COR-L47 (cell line): Measurements from ENCODE around the gene GPC6.
"Not testable (repeated sequence)": the region's sequence is repeated elsewhere in the genome, so short reads cannot be mapped to it uniquely, and the experiment has no call there.

Source experiments
- DNase-seq: peaks from one replicate; lab custom pipeline; 2025; lab: John Stamatoyannopoulos, UW

The GPC6 gene

DNA sequence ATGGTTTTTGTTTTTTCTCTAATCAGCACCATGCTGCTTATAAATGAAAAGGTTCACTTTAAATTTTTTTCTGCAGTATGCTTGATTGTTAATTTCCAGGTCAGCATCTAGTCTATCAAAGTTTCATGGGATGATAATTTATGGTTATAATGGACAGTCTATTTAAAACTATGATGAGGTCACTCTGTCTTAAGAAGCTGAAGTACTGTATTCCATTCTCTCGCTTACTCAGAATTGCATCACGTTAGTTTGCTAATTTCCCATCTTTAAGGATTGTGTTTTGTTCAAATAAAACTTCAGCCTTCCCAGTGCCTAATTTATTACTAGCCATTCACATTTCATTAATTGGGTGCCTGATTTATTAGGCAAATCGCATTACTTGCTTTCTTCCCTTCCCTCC lies 94.3 kb downstream of the GPC6 start:
- DNase-seq: no peak

DNA sequence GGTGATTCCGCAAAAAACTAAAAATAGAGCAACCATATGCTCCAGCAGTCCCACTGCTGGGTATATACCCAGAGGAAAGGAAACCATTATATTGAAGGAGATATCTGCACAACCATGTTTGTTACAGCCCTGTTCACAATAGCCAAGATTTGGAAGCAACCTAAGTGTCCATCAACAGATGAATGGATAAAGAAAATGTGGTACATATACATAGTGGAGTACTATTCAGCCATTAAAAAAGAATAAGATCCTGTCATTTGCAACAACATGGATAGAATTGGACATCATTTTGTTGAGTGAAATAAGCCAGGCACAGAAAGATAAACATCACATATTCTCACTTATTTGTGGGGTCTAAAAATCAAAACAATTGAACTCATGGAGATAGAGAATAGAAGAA lies 97.3 kb downstream of the GPC6 start:
- DNase-seq: not testable (repeated sequence)

DNA sequence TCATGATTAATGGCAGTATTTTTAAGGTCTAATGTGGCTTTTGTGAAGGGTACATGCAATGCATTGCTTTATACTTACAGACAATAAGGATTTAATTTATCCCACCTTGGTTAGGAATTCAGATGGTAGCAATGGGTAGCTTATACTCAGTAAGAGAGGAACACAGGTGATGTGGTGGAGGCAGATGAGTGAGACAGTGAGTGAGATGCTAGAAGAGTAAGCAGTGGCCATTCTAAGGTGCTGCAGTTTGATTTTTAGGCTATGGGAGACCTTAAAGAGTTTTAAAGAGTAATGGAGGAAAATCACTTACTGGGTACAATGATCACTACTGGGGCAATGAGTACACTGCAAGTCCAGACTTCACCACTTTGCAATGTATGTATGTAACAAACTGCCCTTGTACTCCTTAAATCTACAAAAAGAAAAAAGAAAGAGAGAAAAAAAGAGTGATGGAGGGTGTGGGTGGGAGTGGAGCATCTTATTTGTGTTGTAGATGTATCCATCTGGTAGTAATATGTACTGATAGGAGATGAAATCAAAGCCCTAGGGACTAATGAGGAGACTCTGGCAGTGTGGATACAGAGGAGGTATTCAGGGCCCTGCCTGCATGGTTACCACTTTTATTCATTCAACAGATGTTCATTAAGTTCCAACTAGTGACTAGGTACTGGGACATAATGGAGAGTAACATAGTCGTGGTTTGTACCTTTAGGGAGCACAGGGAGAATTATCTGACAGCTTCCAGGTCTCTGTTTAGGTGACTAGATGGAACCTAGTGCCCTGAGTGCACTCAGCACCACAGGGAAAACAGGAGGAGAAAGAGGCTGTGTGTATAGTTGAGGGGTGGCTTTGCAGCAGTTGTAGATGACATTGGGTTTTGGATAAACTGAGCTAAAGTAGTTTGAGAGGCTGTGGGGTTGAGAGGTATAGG lies 99.0 kb downstream of the GPC6 start:
- no peak for DNase-seq

DNA sequence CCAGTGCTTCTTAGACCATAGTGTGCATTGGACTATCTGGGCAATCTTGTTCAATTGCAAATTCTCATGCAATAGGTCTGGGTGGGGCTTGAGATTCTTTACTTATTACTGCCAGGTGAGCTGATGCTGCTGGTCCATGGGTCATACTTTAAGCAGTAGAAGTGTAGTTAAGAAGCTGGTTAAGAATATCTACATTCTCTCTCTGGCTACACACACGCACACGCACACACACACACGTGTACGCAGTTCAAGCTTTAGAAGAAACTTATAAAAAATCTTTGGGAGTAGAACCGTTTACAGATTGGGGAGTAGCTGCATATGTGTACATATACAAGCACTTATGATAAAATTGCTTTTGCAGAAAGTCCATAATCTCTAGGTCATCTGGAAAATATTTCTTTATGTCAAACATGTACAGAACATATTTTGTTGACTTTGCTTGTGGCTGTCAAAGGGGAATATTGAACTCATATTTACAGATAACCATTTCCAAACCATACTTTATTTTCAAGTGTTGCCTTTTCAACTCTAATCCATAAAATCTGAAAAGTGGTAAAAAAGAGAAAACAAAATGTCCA lies 99.7 kb downstream of the GPC6 start:
- DNase-seq: no peak

DNA sequence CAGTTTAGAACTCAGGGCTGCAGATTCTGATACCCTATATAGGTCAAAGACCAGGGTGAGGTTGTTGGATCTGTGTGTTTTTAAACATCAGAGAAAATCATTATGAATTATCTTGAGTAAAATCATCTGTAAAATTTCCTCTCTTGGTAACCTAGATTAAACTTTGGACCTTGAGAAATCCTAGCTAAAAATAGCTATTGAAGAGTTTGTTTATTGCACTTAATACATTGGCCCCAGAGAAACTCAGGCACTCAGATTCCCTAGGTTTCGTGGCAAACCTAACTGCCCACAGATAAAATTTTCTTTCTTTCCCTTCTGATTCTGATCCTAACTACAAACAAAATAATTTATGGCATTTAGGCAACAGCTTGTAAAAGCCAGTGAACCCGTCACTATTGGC lies 102.3 kb downstream of the GPC6 start:
- DNase-seq: no peak

DNA sequence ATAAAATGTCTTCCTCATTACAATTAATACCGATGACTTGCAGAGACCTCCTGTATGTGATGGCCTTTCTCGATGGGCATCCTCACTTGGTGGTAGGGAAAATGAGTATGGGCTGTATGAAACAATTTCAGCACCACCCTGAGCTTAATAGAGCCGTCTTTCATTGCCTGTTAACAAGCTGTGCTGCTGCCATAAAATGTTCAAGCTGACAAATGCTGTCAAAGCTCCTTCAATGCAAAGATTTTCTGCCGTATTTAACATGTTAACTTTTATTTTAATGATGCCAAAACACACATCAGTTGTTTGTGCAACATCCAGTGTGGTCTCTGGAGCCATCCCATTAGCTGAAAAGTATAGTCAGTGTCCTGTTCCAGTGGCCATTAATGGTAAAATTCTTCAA lies 110.1 kb downstream of the GPC6 start:
- DNase-seq: no peak

DNA sequence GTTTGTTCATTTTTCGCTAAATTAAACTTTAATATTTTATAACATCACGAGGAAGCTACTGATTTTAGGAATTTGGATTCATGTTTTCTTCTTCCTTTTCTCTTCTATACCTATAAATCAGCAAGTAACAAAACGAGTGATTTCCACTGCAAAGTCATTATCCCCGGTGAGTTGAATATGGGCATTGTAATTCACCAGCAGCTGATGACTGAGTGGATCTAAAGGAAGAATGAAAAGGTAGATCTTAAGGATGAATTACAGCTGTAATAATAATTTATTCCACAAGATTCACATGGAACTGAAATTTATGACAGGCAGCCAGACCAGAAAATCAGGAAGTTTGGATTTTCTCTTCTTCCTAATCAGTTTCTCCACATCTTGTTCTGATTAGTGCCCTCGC lies 111.4 kb downstream of the GPC6 start:
- no peak for DNase-seq

DNA sequence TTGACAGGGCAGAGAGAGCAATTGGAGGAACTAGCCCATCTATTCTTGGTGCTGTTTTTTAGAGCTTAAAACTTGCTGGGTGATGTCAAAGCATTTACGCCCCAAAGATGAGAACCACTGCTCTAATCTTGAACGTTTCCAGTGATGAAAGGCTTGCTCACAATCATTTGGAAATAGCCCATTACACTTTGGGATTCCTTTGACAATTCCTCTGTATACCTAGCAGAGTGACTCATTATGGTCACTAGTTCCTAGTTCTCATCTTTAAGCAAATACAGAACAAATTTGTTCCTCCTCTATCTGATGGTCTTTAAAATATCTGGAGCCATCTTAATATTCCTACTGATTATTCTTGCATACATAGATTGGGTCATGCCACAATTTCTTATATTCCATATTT lies 112.3 kb downstream of the GPC6 start:
- no peak for DNase-seq

DNA sequence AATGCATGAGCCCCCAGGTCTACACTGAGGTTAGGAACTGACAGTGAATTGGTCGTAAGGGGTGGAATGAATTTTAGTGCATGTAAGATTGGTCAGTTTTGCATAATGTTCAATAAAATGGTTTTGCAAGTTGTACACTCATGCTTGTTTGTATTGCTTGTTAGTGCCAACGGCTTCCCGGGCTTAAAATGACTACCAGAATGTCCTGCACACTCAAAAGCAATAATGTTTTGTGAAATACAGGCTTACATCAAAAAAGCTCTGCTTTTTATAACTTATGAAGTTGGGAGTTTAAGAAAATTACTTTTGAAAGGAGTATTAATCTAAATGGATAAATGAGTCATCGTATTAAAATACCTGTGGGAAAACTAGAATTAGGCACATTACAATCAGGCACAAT lies 112.9 kb downstream of the GPC6 start:
- DNase-seq: no peak

DNA sequence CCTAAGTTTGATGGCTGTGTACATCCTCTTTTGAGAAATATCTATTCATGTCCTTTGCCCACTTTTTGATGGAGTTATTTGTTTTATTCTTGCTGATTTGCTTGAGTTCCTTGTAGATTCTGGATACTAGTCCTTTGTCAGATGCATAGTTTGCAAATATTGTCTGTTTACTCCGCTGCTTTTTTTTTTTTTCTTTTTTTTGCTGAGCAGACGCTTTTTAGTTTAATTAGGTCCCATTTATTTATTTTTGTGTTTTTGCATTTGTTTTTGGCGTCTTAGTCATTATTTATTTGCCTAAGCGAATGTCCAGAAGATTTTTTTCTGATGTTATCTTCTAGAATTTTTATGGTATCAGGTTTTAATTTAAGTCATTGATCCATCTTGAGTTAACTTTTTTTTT lies 114.9 kb downstream of the GPC6 start:
- no peak for DNase-seq

DNA sequence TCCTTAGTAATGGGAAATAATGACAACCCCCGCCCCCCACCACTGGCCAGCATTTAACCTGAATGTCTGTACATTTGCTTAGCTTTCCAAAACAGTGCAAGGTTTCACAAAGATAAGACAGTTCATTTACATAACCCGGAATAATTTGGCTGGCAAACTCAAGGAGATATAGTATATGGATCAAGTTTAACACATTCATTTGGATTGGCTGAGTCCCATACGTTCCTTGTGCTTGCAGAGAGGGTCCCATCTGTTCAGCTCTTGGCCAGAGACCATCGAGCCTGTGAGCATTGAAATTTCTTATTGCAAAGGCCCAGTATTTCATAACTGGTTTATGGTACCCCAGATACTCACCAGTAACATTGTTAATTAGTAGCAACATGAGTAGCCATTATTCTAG lies 116.5 kb downstream of the GPC6 start:
- DNase-seq: no peak

DNA sequence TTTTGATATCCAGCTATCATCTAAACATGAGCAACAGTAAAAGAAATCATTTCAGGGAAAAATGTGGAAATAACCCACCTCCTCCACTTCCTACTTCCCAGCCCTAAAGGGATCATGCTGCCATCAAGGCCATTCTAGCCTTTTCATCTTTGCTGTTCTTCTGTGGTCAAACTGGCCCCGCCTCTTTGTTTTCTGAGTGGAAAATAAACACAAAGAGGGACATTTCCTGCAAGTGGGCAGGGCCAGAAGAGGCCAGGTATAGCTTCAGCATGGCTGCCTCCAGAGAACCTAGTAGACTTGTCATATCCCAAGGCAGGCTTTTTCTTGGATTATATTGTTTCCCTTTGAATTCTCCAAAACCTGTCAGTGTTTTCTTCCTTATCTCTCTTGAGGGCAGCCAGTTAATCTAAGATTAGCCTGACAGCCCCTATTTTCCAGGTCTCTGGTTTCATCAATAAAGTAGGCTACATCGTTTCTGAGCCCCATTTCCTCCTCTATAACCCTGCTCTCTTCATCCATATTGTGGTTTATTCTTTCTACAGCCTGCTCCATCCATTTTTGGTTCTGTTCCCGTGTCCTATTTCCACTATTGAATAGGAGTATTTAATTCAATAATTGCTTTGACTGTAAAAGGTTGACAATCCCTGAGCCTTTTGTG lies 117.6 kb downstream of the GPC6 start:
- no peak for DNase-seq

DNA sequence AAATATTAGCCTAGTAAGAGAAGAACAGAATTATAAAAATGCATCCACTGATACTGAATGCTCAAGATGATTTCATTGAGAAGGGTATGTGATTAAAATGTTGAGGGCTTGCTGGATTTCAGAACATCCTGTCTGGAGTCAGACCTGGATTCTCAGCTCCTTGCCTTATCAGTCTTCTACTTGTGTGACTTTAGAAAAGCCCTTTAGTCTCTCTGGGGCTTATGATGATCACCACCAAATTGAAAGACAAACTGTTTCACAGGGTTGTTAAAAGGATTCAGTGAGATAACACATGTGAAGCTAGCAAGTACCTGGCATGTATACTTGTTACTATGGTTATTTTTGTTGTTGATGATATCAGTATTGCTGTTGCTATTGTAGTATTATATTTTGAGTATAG lies 118.4 kb downstream of the GPC6 start:
- DNase-seq: no peak

DNA sequence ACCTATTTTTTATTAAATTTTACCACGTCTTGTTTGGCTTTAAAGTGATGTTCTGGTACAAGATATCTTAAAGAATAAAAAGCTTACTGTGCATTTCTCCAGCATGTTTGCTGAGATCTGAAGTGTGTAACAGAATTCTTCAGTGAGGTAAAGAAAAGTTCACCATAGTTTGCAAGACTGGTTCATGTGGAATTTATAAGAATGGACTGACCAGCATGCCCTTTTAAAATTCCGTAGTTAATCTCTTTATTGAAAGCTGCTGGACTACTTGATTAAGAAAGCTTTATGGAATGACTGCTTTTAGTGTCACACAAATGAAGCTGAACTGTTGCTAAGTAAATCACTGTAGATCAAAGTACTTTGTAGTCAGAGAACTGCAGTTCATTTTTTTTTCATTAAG lies 119.2 kb downstream of the GPC6 start:
- DNase-seq: no peak

DNA sequence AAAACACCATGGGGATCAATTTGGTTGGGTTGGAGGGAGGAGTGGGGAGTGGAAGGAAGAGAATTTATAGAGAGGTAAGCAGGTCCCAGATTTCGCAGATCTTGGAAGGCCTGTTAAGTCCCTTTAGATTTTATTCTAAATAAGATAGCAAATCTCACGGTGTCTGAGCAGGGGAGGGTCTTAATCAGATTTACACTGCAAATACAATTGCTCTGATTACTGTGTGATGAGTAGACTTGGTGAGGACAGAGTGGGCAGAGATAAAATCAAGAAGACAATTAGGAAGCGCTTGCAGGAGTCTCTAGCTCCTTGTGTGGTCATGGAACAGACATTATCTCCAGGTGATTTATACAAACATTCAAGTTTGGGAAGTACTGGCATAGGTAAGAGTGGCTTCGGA lies 126.0 kb downstream of the GPC6 start:
- no peak for DNase-seq

DNA sequence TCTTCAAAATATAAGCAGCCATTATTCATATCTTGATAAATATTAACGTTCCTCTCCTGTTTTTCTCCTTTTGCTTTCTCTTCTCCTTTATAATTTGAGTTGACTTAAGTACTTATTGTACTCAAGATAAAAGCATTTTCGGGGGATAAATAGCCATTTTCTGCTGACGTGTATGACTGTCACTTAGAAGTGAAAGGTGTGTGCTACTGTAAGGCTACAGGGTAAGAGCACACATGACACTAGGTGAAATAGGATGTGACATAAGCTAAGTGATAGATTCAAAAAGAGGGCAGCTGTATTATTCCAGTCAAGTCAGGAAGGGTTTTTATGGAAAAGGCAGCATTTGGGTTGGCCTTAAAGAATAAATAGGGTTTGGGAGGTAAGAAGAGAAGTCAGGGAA lies 128.5 kb downstream of the GPC6 start:
- no peak for DNase-seq

DNA sequence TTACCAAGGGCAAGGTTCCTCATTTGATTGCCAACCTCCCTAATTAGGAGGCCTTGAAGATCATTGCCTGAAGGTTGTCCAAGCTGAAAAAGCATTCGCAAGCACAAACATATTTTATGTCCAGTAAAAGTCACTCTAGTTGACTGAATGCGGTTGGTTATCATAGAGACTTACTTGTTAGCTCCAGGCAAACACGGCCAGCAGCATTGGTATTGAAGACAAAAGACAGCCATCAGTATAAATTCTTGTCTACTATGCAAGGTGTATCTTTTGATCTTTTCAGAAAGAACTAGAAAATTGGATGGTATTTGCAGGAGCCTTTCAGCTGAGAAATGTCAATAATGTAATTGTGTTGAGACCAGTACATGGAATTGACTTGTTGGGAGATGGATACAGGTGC lies 129.9 kb downstream of the GPC6 start:
- peak; percentile 14 for DNase-seq

DNA sequence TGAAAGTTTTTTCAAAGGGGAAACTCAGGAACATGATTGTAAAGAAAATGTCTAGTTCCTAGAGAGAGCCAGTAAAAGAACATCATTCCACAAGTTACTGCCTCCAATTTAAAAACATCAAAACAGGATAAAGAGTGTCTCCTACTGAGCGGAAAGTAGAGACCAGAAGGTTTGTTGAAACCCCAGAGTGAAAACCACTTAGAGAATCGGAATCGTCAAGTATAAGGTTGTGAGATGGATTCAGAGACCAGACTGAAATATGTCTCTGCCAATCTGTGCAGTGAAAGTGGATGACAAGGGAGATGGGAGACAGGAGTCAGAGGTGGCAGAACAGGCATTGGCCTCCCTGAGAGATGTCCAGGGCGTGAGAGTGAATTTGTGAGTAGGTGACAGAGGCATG lies 133.4 kb downstream of the GPC6 start:
- DNase-seq: no peak

DNA sequence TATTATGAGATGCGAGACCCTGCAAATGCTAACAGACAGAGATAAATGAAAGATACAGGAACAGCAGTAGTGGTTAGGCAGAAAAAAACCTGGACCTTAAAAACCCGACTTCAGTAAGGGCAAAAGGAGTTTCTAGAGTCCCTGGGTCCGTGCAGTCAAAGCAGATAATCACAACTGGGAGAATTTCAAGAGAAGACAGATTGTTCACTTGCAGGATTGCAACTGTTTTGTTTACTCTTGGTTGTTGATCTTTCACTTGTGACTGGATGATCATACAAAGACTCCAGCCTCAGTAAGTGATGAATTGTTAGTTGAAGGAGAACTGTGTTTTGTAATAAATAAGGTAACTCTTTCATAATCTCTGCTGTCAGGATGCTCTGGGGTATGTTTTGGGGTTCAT lies 135.1 kb downstream of the GPC6 start:
- DNase-seq: no peak

DNA sequence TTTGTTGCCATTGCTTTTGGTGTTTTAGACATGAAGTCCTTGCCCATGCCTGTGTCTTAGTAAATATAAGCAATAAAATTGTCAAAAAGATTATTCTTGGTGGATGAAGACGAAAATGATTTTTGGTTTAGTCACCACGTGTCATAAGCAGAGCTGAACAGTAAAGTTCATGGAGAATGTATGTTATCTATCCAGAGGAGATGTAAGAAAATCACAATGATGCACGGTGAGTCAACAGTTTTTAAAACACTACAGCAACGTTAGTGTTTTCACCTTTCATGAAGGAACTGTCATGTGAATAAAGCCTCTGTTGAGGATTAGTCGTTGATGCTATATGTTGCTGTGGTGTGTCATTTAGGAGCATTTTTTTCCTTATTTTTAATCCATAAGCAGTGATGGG lies 137.6 kb downstream of the GPC6 start:
- no peak for DNase-seq

DNA sequence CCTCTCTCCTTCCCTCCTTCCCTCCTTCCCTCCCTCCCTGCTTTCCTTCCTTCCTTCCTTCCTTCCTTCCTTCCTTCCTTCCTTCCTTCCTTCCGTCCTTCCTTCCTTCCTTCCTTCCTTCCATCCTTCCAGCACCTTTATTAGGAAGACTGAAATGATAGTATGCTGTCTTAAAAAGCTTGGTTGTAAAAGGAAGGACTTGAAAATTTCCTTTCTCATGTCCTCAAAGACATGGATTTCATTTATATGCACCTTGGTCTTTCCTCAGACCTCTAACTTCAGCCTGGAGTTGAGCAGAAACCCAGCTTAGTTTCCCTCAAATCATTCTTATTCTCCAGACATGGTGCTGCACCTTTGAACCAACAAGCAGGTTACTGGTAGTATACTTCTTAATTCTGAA lies 141.7 kb downstream of the GPC6 start:
- no peak for DNase-seq

DNA sequence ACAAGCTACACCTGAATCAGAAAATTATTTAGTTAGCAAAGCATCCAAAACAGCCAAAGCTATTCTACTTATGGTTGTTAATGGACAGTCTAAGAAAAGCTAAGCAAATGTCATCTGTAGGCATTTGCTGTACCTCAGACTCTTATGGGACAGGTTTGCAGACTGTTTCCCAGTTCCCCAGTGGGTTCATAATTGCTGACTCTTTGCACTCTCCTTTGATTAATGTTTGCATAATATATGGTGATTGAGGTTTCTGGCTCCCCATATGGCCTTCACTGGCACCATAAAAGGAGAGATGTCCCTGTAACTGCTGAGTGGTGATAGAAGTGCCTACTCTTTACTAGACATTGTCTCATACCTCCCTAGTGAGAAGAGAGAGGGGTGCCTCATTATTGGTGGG lies 142.1 kb downstream of the GPC6 start:
- DNase-seq: no peak

DNA sequence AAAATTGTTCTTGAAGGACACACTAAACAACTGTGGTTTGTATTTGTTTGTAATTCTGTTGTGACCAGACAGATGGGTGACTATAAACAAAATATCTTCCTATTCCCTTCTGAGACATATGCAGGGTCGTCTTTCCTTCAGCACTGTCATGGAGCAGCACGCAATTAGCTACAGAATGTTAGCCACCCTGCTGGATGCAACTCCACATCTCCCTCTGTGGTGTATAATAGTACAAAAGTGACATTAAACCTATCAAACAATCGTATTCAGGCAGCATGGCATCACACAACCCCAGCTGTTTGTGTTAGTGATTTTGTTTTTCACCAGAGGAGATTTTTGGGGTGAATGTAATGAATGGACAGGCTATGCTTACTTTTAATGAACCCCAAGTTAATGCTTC lies 146.2 kb downstream of the GPC6 start:
- DNase-seq: no peak
